Subcutaneous adipose tissue (tissue), 4 donors: ENCODE data around the gene LRRC59. TPM values are rescaled to one million over a fixed set of nuclear protein-coding genes. Genes with fewer than 3 reads are reported as not detected.

Experiments used
- total RNA-seq, 4 donors: library from RNA; depleted of rRNA; stranded (reverse); fragments of >200 nt; gene quantifications; one replicate each; pipeline ENCODE4 v1.1.0, GENCODE V29; 2016
- TF ChIP-seq, protein P1 (sequence below): fragments of 450-650 bp; IDR thresholded peaks from one replicate; pipeline ENCODE4 v1.5.1; 2016; ENCODE audit warnings: low read depth, mild to moderate bottlenecking, control low read depth, antibody characterized with exemption, moderate library complexity

Gene LRRC59
- total RNA-seq, 4 donors from 2014 or later: 36.5 to 91.5 (median 38.2) TPM

DNA sequence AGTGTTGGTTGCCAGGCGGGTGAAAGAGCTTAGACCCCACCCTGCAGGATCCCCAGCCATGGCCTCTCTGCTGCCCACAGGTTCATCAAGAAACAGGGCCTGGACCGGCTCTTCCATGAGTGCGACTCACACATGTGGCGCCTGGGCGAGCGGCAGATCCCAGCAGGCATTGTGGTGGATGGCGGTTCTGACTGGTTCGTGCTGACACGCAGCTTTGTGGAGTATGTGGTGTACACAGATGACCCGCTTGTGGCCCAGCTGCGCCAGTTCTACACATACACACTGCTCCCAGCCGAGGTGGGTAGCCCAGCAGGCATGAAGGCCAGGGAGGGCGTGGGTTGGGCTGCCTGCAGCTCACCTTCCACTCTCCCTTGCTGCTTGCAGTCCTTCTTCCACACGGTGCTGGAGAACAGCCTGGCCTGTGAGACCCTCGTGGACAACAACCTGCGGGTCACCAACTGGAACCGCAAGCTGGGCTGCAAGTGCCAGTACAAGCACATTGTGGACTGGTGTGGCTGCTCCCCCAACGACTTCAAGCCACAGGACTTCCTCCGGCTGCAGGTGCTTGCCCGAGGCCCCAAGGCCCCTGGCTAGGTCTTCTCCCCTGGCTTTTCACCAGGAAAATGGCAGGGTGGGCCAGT lies 41.5 kb downstream of the LRRC59 start:
- TF ChIP-seq, protein P1, sequence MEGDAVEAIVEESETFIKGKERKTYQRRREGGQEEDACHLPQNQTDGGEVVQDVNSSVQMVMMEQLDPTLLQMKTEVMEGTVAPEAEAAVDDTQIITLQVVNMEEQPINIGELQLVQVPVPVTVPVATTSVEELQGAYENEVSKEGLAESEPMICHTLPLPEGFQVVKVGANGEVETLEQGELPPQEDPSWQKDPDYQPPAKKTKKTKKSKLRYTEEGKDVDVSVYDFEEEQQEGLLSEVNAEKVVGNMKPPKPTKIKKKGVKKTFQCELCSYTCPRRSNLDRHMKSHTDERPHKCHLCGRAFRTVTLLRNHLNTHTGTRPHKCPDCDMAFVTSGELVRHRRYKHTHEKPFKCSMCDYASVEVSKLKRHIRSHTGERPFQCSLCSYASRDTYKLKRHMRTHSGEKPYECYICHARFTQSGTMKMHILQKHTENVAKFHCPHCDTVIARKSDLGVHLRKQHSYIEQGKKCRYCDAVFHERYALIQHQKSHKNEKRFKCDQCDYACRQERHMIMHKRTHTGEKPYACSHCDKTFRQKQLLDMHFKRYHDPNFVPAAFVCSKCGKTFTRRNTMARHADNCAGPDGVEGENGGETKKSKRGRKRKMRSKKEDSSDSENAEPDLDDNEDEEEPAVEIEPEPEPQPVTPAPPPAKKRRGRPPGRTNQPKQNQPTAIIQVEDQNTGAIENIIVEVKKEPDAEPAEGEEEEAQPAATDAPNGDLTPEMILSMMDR: no peak

DNA sequence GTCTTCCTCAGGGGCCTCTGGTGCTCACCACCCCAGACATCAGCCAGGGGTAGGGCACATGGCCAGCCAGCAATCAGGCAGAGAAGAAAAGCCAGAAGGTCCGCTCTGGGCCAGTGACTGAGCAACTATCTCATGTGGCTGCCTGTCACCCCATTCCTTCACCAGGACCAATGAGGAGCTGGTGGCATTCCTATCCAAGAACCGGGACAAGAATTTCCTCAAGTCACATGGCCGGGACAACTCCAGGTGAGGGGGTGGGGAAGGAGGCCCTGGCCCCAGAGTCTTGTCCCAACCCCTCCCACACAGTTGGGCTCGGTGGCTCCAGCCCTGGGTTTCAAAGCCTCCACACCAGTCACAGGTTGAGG lies 42.0 kb downstream of the LRRC59 start:
- TF ChIP-seq, protein P1: no peak

DNA sequence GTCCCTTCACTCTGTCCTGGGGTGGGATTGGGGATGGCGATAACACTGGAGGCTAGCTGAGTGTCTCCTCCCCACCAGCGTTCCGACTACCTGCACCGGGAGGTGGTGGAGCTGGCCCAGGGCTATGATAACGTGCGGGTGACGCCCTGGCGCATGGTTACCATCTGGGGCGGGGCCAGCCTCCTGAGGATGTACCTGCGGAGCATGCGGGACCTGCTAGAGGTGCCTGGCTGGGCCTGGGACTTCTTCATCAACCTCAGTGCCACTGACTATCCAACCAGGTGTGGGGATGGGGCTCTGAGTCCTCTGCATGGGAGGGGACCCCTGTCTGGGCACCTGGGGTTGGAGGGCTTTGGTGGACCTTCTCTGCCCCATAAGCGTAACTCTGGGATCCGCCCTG lies 42.5 kb downstream of the LRRC59 start:
- TF ChIP-seq, protein P1: no peak

DNA sequence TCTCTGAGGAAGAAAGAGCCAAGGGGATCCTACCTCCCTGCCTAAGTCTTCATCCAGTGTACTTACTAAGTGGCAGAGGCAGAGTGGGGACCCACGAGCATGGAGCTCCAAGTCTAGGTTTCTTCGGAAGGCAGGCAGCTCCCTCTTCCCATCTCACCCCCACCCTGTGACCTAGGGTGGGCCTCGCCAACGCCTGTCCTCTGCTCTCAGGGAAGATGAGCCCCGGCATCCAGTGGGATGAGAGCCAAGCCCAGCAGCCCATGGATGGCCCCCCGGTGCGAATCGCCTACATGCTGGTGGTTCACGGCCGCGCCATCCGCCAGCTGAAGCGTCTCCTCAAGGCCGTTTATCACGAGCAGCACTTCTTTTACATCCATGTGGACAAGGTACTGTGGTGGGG lies 43.1 kb downstream of the LRRC59 start:
- TF ChIP-seq, protein P1: no peak

DNA sequence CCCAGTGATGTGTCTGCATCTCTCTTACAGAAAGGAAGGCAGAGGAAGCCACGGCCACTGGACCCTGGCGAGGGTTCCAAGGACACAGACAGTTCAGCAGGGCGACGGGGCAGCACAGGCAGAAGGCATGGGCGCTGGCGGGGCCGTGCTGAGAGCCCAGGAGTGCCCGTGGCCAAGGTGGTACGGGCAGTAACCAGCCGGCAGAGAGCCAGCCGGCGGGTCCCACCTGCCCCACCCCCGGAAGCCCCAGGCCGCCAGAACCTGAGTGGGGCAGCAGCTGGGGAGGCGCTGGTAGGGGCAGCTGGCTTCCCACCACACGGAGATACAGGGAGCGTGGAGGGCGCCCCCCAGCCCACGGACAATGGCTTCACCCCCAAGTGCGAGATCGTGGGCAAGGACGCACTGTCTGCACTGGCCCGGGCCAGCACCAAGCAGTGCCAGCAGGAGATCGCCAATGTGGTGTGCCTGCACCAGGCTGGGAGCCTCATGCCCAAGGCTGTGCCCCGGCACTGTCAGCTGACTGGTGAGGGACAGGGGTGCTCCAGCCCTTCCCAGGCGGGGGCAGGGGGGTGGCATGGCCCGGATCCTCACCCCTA lies 43.6 kb downstream of the LRRC59 start:
- TF ChIP-seq, protein P1: no peak

DNA sequence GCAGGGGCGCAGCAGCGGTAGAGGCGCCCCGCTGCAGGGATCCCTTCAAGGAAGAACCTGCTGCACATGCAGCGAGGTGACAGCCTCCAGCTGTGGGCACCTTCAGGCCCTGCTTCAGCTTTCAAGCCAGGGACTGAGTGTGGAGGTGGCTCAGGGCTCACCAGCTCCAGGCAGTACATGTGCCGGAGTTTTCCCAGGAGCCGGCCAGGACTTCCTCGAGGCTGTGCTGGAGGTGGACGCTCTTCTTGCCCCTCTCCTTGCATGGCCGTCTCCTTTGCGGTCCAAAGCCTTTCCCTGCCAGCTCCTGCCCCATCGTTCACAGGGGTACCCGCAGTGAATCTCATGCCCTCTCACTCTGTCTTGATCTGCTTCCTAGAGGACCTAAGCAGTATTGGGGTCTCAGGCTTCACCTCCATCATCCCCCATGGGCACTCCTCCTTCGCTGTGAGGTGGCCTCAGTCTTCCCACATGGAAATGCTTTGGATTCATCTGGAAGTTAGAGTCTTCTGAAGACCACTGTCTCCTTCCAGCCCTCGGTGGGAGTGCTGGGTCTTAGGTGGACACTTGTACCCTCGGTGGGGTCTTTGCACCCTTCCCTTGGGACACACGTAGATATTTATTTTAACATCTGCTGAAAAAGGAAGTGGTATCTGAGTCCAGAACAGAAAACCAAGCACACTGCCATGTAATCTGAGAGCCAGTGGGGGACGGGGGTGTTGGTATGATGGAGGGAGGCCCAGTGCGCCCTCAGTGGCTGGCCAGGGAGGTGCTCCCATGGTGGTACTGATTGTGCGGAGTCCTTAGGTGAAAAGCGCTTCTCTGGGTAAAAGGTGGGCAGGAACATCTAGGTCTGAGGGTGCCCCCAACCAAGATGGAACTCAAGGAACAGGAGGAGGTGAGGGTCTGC lies 44.4 kb downstream of the LRRC59 start:
- TF ChIP-seq, protein P1: no peak

DNA sequence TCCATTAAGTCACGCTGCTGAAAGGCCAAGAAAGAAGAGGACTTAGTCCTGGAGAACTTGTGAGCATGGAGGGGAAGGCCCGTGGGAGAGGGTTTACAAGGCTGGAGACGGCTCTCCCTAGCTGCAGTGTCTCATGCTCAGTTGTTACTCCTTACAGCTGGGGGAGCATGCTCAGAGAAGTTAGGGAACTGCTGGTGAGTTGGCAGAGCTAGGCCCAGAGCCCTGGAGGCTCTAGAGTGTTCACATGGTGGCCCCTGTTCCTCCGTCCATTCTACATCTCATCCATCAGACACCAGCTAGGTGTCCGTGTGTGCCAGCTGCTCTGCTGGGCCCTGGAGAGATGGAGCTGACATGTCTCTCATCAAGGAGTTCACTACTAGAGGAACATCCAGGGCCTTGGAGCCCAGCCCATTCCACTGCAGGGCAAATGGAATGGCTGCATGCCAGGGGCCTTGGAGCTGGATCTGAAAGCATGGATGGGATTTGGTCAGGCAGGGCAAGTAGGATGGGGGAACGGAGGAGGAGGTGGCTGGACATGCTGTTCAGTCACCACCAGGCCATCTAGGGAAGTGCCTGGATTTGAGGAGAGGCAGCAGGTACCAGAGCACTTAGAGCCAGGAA lies 45.1 kb downstream of the LRRC59 start:
- TF ChIP-seq, protein P1: no peak
